ENCODE results near the gene MUL1. TPM values are rescaled to one million over a fixed set of nuclear protein-coding genes. Genes with fewer than 3 reads are reported as not detected.

The MUL1 gene
- polyA plus RNA-seq, 1 of the 3 experiments (the other 2 are of a cell fraction): 22.8 TPM

DNA sequence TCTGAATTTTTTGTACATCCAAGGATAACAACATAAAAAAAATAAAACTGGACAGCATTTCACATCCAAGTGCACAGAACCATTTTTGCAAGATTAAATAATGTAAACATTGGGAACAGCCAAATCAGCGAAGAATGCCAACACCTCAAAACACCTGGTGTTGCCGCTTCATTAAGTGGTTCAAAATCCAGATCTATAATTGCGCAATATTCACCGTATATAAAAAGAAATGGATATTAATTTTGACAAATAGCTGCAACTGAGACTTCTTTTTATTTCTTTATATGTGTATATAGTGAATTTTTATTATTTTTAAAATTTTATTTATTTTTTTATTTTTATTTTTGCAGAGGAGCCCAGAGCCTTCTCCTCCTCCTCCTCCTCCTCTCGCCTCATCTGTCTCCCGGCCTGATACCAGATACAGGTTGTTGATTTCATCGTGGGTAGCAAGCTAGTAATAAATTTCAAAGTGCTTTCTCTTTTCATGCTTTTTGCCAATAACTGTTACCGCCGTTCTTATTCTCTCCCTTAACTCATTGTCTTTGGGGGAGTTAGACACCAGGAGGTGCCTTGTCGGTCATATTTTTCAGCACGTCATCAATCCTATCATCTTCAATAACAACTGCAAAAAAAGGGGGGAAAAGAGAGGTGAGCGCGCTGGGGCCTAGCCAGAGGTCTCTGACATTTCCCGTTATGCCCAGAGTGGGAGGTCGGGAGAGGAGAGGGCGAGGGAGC is 24.7 kb downstream of the MUL1 start:
- TF ChIP-seq, protein P1, sequence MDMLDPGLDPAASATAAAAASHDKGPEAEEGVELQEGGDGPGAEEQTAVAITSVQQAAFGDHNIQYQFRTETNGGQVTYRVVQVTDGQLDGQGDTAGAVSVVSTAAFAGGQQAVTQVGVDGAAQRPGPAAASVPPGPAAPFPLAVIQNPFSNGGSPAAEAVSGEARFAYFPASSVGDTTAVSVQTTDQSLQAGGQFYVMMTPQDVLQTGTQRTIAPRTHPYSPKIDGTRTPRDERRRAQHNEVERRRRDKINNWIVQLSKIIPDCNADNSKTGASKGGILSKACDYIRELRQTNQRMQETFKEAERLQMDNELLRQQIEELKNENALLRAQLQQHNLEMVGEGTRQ (IDR thresholded peaks at IDR 0.05; ENCODE audit: borderline replicate concordance, low read depth, low read length): no peak
- TF ChIP-seq NFIC (IDR thresholded peaks at IDR 0.05; ENCODE audit: borderline replicate concordance): no peak
- H4K20me1 ChIP-seq (ENCODE audit: insufficient read depth): no peaks in the 10 kb centered on the region
- peaks cover 0 to 46% of the 10 kb centered on the region in 2 experiments; a peak in 2 of 4 replicates for H3K4me1 ChIP-seq (ENCODE audit: control insufficient read depth in 1 of 2, insufficient read depth in 2 of 2, low read depth in 1 of 2, low read length in 1 of 2)
- H3K9me2 ChIP-seq: no peaks in the 10 kb centered on the region
- POLR2A ChIA-PET: interaction anchor here (1.1 to 2.6 kb wide), 2 partner anchors 9 to 19 kb away, joined by 4 to 14 read pairs; no protein-coding TSS in a partner anchor
- no peak overlapping the region for H3K9ac ChIP-seq
- peak overlapping the region in 1 of 2 experiments; percentile 88; a peak in 2 of 4 replicates for H3K27ac ChIP-seq (ENCODE audit: low read depth in 2 of 2, low read length in 1 of 2)
- no peak for DNase-seq
- H3K79me2 ChIP-seq (ENCODE audit: insufficient read depth): peaks cover 8% of the 10 kb centered on the region; the same call in 1 of the 2 replicates
- 0 out of 2 replicates have a peak, but pooled peaks cover 3% of the 10 kb centered on the region for H3K27me3 ChIP-seq (ENCODE audit: insufficient read depth)
- CTCF ChIA-PET: interaction anchor here (0.7 to 14.4 kb wide), 34 partner anchors 9 to 381 kb away, joined by 3 to 286 read pairs (median 4); no protein-coding TSS in a partner anchor
- 46% methylated on average over 16 of the region's 16 CpGs for WGBS (ENCODE audit: low lambda C conversion rate)
- peak overlapping the region; percentile 68 to 74 for H3K4me3 ChIP-seq (ENCODE audit: low read depth in 2 of 2, low read length in 1 of 2)
- no peaks in the 10 kb centered on the region for H3K36me3 ChIP-seq (replicated peaks in 1 of 2; ENCODE audit: control insufficient read depth in 1 of 2, insufficient read depth in 2 of 2, low read length in 1 of 2)
- peak overlapping the region; percentile 99 for H3K4me2 ChIP-seq
- H3F3A ChIP-seq (replicated peaks; ENCODE audit: insufficient read depth): no peaks in the 10 kb centered on the region
- H2AFZ ChIP-seq (ENCODE audit: low read depth): no peak overlapping the region
- H3K9me3 ChIP-seq: no peaks in the 10 kb centered on the region

DNA sequence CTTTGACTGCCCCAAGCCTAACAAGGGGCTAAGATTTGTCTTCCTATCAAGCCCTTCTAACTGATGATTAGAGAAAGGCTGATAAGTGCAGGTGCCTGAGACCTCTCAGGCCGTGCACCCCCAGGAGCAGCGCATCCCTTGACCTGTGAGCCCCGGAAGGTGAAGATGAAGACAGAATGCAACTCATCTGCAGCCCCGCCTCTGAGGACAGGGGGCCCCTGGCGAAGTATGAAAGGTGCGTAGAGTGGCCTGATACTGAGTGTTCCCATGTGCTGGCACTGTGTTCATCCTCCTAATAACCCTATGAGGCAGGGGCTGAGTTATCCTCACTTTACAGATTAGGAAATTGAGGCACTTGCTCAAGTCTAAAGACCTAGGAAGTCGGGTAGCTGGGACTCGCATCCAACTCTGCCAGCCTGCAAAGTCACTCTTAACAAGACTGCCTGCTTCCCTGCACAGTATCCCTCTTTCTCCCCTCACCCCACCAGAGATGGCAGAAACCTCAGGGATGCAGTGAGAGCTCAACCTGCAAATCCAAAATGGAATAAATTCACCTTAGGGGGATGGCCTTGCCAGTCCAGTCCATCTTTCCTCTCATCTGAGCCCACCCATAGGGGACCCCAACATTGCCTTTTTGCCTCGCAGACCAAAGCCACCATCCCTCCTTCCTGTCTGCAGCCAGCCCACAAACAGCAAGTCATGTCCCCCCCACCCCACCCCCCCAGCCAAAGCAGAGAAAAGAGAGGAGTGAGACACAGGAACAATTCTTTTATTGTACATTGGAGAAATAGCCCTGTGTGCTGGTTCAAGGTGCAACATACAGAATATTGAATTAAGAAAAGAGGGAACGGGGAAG is 26.1 kb downstream of the MUL1 start:
- Histone ChIP-seq H3K27me3 (ENCODE audit: insufficient read depth) (no peaks in the 10 kb centered on the region), H3K4me1 (ENCODE audit: control insufficient read depth in 1 of 2, insufficient read depth in 2 of 2, low read depth in 1 of 2, low read length in 1 of 2) (peaks cover 0 to 54% of the 10 kb centered on the region in 2 experiments; a peak in 2 of 4 replicates), H3K79me2 (ENCODE audit: insufficient read depth) (peaks cover 8% of the 10 kb centered on the region; the same call in 1 of the 2 replicates), H3K9me3 (no peaks in the 10 kb centered on the region), H3K4me3 (ENCODE audit: low read depth in 2 of 2, low read length in 1 of 2) (no peak overlapping the region), H4K20me1 (ENCODE audit: insufficient read depth) (no peaks in the 10 kb centered on the region), H2AFZ (ENCODE audit: low read depth) (no peak overlapping the region), H3K36me3 (replicated peaks in 1 of 2; ENCODE audit: control insufficient read depth in 1 of 2, insufficient read depth in 2 of 2, low read length in 1 of 2) (no peaks in the 10 kb centered on the region), H3K9ac (no peak overlapping the region), H3K4me2 (no peak overlapping the region), H3F3A (replicated peaks; ENCODE audit: insufficient read depth) (no peaks in the 10 kb centered on the region), H3K9me2 (no peaks in the 10 kb centered on the region), H3K27ac (ENCODE audit: low read depth in 2 of 2, low read length in 1 of 2) (no peak overlapping the region)
- 71% methylated on average over 10 of the region's 10 CpGs for WGBS (ENCODE audit: low lambda C conversion rate)
- DNase-seq: no peak
- no peak for TF ChIP-seq EZH2phosphoT487 (IDR thresholded peaks at IDR 0.05; ENCODE audit: borderline replicate concordance, low read depth)
- TF ChIP-seq, protein P2, sequence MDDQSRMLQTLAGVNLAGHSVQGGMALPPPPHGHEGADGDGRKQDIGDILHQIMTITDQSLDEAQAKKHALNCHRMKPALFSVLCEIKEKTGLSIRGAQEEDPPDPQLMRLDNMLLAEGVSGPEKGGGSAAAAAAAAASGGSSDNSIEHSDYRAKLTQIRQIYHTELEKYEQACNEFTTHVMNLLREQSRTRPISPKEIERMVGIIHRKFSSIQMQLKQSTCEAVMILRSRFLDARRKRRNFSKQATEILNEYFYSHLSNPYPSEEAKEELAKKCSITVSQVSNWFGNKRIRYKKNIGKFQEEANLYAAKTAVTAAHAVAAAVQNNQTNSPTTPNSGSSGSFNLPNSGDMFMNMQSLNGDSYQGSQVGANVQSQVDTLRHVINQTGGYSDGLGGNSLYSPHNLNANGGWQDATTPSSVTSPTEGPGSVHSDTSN (IDR thresholded peaks at IDR 0.05): no peak
- no peak for TF ChIP-seq JUND (IDR thresholded peaks at IDR 0.05)
- TF ChIP-seq, protein P1 (IDR thresholded peaks at IDR 0.05; ENCODE audit: borderline replicate concordance, low read depth, low read length): no peak
- no peak for TF ChIP-seq GABPA (IDR thresholded peaks at IDR 0.05; ENCODE audit: low read depth)
- no peak for TF ChIP-seq RXRA (IDR thresholded peaks at IDR 0.05; ENCODE audit: borderline replicate concordance, low read depth)
- no peak for TF ChIP-seq POLR2AphosphoS5 (IDR thresholded peaks at IDR 0.05; ENCODE audit: low read depth, low read length)
- POLR2A ChIA-PET: interaction anchor here (0.6 kb wide), 1 partner anchor 64 kb away, joined by 3 read pairs; no protein-coding TSS in a partner anchor
- CTCF ChIA-PET: interaction anchor here (1.2 to 14.4 kb wide), 8 partner anchors 8 to 269 kb away, joined by 4 to 286 read pairs (median 22); no protein-coding TSS in a partner anchor

Data from SK-N-SH (cell line).